GM18868 (cell line): Measurements from ENCODE around the gene REV3L.
"Not testable (repeated sequence)": the region's sequence is repeated elsewhere in the genome, so short reads cannot be mapped to it uniquely, and the experiment has no call there.

Experiments
- ATAC-seq: cut with Tn5 transposase; IDR thresholded peaks from one replicate; pipeline ENCODE4 v1.9.1; 2021; ENCODE audit warnings: mild to moderate bottlenecking, moderate library complexity; ENCODE audit not compliant: unreplicated experiment

The REV3L gene

GRCh38 chr6:111379831-111380230 lies 103.2 kb downstream of the REV3L start:
- no peak for ATAC-seq

DNA sequence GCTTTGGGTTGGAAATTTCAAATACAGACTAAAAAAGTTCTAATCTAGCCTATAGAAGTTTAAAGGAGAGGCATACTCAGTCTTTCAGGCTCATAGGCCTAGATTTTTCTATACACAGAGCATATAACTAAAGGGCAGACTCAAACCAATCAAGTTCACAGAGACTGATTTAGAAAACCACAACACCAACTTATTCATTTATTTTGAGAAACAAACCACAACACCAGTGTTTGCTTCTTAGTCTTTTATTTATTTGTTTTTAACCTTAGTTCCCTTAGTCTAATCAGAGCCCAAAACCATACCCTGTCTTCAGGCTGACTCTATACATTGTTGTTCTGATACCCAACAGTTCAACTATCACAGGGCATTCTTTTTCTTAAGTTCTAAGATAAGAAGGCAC lies 103.7 kb downstream of the REV3L start:
- no peak for ATAC-seq

DNA sequence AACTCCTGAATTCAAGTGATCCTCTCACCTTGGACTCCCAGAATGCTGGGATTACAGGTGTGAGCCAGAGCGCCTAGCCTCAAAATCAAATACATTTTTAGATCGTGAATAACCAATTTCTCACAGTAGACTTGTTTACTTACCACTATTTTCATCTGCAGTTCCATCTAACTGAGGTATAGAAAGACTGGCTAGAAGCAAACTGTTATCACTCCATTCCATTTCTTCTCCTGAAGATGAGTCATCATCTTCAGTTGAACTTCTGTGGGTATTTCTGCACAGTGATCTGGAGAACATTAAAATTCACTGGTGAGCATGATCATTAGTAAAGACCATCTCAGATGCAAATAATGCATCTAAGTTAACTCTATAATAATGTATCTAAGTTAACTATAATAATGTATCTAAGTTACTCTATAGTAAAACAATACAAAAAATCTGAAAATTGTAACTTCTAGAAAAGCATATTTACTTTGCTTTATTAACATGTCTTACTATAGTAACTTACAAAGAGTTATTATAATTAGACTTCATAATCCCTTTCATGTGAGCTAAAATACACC lies 105.4 kb downstream of the REV3L start:
- no peak for ATAC-seq

GRCh38 chr6:111367393-111368088 lies 115.5 kb downstream of the REV3L start:
- peak; percentile 70 for ATAC-seq

- no peak for ATAC-seq
Measured at GRCh38 chr6:111361648-111362047, 121.4 kb downstream of the REV3L start.

- no peak for ATAC-seq
Measured at GRCh38 chr6:111358454-111358853, 124.6 kb downstream of the REV3L start.

GRCh38 chr6:111357705-111358104 lies 125.3 kb downstream of the REV3L start:
- ATAC-seq: no peak

GRCh38 chr6:111356551-111356950 lies 126.5 kb downstream of the REV3L start:
- ATAC-seq: no peak

- no peak for ATAC-seq
Measured at GRCh38 chr6:111354758-111355555, 128.1 kb downstream of the REV3L start.

DNA sequence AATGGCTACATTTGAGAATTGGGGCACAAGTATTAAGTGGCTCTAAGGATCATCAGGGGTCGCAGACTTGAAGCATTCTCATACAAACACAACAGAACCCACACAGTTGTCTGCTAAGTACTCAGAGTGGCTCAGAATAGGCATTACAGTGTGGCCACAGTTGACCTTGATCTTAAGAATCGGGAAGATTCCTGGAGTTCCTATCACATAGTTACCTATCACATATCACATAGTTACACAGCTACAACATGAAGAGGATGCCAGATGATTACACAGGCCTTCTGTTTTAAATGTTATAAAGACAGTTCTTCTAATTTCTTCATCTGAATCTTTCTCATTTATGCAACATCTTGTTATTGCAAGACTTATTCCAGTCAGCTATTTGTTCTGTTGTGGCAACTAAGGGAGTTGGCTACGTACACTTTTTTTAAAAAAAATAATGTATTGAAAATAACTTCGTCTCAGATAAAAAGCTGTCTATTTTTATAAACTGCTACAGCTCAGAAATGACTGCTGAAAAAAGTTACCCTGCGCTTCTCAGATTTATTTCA lies 129.0 kb downstream of the REV3L start:
- no peak for ATAC-seq

DNA sequence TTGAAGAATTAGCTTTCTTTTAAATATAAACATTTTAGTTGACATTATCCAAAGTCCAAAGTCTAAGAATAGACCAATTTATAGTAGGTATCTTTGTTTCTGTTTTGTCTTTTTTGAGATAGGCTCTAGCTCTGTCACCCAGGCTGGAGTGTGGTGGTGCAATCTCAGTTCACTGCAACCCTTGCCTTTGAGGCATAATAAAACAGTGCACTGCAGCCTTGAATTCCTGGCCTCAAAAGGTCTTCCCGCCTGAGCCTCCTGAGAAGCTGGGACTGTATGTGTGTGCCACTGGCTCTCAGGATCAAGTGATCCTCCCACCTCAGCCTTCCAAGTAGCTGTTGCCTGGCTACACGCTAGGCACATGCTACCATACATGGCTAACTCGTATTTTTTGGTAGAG lies 135.4 kb downstream of the REV3L start:
- ATAC-seq: no peak

- ATAC-seq: no peak
Measured at GRCh38 chr6:111342913-111343312, 140.1 kb downstream of the REV3L start.

- ATAC-seq: peak; percentile 43
Measured at GRCh38 chr6:111339294-111339693, 143.7 kb downstream of the REV3L start.

GRCh38 chr6:111338843-111339242 lies 144.2 kb downstream of the REV3L start:
- peak; percentile 100 for ATAC-seq

DNA sequence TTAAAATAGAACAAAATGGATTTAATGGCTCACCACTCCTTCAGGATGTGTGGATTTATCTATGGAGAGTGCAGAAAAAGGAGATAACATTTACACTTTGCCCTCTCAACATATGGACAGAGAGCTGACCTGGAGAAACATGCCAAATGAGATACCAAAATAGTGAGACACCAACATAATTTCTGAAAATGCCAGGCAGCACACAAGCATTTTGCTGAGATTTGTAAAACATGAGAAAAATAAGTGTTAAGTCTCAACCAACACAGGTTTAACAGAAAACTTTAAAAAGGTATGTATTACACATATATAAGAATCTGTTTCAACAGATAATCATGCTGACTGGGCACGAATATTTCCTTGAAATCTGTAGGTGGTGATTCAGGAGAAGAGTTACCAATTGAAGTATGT lies 145.2 kb downstream of the REV3L start:
- ATAC-seq: no peak

- ATAC-seq: peak; percentile 97
Measured at GRCh38 chr6:111329882-111330633, 153.0 kb downstream of the REV3L start.

DNA sequence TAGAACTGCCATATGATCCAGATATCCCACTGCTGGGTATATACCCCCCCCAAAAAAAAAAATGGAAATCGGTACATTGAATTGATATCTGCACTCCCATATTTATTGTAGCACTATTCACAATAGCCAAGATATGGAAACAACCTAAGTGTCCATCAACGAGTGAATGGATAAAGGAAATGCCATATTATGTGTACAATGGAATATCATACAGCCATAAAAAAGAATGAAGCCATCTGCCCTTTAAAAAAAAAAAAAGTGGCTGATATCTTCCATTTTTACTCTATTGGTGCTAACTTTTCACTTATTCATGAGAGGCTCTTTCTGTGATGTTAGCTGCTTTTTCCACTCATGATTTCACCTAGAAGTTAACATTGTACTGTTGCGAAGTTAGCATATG lies 156.5 kb downstream of the REV3L start:
- no peak for ATAC-seq

DNA sequence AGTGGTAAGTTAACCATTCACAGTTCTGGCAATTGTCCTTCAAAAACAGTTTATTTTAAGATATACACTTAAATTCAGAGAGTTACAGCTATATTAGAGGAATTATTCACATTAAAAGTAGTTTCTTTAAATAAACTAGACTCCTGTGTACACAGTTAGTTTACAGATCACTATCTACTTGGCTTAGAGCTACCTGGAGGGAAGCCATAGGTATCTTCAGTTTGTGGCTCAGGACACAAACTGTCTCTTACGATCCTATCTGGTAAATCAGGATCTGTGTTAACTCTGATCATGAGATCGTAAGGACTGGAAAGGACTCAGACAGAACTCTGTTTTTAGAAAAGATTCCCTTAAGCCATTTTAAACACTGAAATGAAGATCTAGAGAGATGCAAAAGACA lies 160.9 kb downstream of the REV3L start:
- no peak for ATAC-seq

DNA sequence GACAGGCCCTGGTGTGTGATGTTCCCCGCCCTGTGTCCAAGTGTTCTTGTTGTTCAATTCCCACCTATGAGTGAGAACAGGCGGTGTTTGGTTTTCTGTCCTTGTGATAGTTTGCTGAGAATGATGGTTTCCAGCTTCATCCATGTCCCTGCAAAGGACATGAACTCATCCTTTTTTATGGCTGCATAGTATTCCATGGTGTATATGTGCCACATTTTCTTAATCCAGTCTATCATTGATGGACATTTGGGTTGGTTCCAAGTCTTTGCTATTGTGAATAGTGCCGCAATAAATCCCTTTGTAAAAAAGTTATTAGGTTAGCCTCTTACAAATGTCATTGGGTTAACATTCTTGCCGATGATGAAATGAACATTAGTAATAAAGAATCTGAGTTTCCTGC lies 175.1 kb downstream of the REV3L start:
- not testable (repeated sequence) for ATAC-seq

DNA sequence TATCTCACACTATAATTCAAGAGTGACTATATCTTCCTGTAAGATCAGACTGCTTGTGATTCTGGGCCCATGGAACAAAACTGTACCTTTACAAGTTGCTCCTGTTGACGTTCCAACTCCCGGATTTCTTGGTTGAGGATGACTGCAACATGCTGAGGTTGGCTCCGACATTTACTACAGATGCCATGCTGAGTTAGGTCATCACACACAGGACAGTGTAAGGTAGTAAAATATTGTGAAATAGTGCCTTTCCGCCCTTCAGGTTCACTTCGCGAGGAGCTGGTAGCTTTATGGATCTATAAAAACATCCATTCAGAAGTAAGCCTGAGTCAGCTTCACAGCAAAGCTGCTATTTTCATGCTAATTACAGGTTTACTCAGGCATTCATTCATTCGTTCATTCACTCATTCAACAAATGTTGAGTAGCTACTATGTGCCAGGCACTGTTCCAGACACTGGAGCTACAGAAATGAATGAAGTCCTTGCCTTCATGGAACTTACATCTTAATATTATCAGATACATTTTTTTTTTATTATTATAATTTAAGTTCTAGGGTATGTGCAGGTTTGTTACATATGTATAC lies 175.7 kb downstream of the REV3L start:
- no peak for ATAC-seq
